ENCODE measurements around the gene IBA57.
"Not testable (repeated sequence)": the region's sequence is repeated elsewhere in the genome, so short reads cannot be mapped to it uniquely, and the experiment has no call there.

IBA57 gene

GRCh38 chr1:228157729-228158126 lies 7.9 kb upstream of the IBA57 start:
- DNase-seq, result no peak

DNA sequence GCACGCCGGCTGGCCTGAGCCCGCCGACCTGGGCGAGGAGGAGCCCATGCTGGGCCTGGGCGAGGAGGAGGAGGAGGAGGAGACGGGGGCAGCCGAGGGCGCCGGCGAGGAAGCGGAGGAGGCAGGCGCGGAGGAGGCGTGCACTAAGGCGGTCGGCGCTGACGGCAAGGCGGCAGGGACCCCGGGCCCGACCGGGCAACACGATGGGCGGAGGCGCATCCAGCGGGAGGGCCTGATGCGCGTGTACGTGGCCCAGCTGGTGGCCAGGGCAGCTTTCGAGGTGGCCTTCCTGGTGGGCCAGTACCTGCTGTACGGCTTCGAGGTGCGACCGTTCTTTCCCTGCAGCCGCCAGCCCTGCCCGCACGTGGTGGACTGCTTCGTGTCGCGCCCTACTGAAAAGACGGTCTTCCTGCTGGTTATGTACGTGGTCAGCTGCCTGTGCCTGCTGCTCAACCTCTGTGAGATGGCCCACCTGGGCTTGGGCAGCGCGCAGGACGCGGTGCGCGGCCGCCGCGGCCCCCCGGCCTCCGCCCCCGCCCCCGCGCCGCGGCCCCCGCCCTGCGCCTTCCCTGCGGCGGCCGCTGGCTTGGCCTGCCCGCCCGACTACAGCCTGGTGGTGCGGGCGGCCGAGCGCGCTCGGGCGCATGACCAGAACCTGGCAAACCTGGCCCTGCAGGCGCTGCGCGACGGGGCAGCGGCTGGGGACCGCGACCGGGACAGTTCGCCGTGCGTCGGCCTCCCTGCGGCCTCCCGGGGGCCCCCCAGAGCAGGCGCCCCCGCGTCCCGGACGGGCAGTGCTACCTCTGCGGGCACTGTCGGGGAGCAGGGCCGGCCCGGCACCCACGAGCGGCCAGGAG lies 7.2 kb upstream of the IBA57 start:
- no peak for DNase-seq

- no peak for DNase-seq
These were observed 6.5 kb upstream of the IBA57 start for GRCh38 chr1:228159008-228159665.

DNA sequence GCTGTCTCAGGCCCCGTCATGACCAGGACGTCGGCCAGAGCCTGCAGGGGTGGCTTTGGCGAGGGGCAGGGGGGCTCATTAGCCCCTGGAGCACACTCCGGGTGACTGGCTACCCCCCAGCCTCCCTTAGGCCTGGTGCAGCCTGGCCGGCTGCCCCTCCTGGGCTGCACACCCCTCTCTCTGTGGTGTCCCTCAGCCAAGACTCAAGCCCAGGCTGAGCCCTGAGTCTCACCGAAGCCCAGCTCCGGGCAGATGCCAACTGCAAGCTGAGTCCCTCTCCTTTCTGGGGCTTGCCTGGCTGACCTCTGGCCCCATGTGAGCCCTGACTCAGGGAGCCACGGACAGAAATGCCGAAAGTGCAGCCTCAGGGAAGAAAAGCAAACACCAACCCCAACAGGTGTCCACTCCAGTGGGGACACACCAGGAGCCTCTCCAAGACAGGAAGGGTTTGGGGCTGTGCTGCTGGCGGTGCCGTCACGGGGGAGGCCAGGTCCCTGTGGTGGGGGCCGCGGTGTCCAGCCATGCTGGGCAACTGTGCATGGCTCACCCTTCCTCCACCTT lies 5.3 kb upstream of the IBA57 start:
- no peak for DNase-seq

DNA sequence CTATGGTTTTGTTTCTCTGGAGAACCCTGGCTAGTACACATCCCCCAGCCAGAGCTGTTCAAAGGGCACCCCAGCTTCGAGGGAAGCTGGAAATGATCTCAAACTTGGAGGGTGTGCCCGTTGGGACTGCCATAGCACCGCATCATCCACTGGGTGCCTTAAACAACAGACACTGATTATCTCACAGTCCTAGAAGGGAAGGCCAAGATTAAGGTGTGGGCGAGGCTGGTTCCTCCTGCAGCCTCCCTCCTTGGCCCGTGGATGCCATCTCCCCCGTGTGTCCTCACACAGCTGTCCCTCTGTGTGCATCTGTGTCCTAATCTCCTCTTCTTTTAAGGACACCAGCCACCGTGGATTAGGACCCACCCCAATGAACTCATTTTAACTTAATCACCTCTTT lies 4.2 kb upstream of the IBA57 start:
- no peak for DNase-seq

- no peak for DNase-seq
These were observed 3.7 kb upstream of the IBA57 start for GRCh38 chr1:228161866-228162265.

DNA sequence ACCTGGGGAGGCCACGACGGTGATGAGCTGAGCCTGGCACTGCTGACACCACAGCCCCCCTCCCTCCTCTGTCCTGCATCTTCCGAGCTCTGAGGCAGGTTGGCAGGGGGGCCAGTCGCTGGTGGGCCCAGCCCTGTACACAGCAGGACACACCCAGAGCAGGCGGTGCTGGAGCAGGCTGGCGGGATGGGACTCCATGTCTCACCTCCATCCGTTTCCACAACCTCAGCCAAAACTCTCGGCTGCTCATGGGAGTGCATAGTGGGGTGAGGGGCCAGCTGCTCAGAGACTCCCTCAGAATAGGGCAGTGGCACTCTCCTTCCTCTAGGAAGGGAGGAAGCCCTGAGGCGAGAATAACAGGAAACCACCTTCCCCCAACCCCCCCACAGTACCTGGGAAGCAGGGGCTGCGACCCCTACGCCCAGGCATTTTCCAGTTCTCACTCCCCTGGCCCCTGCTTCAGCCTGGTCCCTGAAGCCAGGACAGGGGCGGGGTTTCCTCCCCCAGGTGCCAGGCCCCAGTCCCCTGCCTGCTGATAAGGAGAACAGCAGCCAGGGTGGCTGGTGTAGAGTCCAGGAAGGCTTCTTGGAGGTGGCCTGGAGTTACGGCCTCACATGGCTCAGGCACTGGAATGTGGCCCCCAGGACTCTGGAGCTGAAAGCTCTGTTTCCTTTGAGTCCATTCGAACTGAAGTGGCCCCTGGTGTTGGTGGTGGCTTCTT lies 3.2 kb upstream of the IBA57 start:
- DNase-seq, result no peak

GRCh38 chr1:228163007-228163753 lies 2.4 kb upstream of the IBA57 start:
- no peak for DNase-seq

GRCh38 chr1:228163776-228164519 lies 1.7 kb upstream of the IBA57 start:
- no peak for DNase-seq

GRCh38 chr1:228164561-228165371 lies 838 bp upstream of the IBA57 start:
- no peak for DNase-seq

- DNase-seq, result no peak
These were observed 749 bp downstream of the IBA57 start for GRCh38 chr1:228166170-228166936.

DNA sequence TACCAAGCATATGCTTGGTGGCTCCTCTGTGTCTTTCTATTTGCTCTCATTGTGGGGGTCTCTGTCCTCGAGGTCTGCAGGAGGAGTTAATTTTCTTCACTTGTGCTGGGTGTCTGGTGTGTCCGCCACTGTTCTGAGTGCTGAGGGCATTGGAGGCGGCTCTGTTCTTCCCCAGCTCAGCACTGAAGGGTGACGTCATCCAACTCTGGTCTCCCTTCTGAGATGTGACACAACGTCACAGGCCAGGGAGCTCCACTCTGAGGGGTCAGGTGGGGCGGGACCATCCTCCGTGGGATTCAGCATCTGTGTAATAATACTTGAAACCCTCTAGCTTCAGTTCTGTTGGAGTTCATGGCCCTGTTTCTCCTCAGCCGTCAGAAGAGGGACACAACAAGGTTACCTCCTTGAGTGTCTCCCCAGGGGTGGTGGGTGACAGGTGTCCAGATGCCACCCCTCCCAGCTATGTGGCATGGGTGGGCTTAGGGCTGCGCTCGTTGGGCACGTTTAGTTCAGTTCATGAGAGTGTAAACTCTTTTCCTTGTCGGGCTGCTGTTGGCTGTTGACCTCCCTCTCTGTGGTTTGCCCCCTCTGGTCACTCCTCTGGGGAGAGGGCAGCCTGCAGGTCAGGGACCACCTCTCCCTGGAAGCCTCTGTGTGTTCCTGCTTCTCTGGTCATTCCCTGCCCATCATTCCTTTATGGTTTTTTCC lies 3.1 kb downstream of the IBA57 start:
- DNase-seq, result no peak

- DNase-seq, result no peak
These were observed 3.7 kb downstream of the IBA57 start for GRCh38 chr1:228169345-228169744.

GRCh38 chr1:228170666-228171065 lies 5.1 kb downstream of the IBA57 start:
- DNase-seq, result no peak

DNA sequence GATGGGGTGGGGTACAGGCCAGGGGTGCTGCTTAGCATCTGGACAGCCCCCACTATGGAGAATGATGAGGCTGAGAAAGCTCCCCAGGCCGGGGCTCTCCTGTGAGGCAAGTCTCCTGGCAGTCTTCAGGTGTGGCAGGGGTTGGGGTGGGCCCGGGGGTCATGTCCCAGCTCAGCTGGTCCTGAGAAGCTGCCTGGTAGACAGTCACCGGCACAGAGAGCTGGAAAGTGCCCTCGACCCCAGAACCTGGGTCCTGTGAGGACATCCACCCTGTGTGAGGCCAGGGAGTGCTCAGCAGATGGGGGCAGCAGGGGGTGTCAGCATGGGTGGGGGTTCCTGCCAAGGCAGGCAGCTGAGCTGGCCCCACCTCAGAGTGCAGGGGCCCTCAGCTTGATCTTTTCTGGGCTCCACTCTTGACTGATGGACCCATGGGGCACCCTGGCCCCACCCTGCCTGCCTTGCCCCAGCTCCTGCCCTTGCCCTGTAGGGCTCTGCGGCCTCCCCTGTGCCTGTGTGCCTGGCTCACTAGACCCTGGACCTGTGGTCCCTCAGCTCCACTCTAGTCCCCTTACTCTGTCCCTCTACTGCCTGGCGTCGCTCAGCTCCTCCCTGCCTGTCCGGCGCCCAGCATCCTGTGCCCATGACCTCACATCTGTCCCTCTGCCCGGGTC lies 5.8 kb downstream of the IBA57 start:
- DNase-seq, result no peak

DNA sequence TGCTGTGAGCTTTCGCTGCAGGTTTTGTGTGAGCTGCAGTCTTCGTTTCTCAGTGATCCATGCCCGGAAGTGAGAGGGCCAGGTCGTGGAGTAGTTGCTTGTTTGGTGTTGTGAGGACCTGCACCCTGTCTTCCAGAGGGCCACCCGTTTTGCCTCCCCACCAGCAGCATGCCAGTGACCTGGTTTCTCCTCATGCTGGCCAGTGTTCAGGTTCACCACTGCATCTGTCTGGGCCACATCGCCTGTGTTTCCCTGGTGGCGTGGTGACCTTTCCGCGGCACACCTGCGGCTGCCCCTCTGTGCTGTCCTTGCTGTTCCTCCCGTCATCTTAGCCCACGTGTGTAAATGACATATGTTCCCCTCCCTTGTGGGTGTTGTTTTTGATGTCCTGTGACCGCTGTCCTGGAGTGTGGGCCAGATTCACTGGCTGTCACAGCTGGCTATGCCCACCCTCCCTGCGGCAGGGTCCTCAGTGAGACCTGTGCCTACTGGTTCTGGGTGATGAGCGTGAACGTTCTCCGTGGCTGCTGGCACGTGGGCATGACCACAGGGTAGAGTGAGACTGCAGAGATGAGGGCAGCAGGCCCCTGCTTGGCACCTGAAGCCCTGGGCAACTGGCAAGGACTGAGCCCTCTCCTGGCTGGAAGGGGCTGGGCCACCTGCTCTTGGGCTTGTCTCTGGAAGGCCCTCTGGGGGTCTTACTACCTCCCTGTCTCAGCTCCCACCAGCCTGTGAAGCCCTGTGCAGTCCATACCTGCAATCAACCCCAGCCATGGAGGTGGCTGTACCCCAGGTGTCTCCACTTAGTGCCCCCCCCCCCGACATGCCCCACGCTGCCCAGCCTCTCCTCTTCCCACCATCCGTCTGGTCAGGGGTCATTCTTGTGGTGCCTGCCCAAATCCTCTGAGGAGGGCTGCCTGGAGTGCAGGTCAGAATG lies 7.3 kb downstream of the IBA57 start:
- DNase-seq, result no peak

DNA sequence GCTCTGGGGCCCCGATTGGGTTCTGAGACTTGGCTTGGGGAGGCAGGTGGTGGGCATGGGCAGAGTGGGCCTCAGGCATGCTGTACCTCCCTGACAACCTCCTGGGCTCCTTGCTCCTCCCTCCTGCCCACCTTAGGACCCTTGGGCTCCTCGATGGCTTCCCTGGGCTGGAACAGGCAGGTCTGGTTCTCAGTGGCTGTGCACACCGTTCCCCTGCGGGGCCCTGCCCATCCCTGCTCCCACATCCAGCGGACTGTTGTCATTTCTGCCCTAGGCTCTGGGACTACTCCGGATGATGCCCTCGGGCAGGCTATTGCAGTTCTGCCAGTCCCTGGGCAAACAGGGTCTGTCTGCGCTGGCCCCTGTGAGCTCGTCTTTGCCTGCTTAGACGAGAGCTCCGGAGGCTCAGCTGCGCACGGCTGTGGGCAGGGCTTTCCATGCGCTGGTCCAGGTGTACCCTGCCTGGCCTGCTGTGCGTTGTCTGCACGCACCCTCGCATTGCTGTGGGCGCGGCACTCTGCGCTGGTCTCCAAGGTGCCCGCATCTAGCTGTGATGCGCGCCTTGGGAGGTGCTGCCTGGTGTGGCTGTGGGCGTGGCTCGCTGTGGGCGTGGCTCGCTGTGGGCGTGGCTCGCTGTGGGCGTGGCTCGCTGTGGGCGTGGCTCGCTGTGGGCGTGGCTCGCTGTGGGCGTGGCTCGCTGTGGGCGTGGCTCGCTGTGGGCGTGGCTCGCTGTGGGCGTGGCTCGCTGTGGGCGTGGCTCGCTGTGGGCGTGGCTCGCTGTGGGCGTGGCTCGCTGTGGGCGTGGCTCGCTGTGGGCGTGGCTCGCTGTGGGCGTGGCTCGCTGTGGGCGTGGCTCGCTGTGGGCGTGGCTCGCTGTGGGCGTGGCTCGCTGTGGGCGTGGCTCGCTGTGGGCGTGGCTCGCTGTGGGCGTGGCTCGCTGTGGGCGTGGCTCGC lies 8.2 kb downstream of the IBA57 start:
- DNase-seq, result not testable (repeated sequence)

Measured in NCI-H2029 treated with DMSO at 0.1 percent for 48 hours (cell line).